Peyer's patch (tissue), 4 donors: ENCODE results near the gene GADD45G.

Experiments
- POLR2A ChIP-seq, 2 donors: fragments of 450-650 bp; IDR thresholded peaks; one replicate each; pipeline ENCODE4 v1.5.1; 2017; ENCODE audit warnings: antibody characterized with exemption in 2 of 2, mild to moderate bottlenecking in 2 of 2, moderate library complexity in 2 of 2
- TF ChIP-seq, protein P1 (sequence below), 6 experiments: fragments of 450-650 bp in 4 of 6; fragments of 200-600 bp in 2 of 6; sonication (generic) in 1 of 6; IDR thresholded peaks; one replicate each; pipeline ENCODE4 v1.5.1; 2017 to 2019; ENCODE audit warnings: antibody characterized with exemption in 6 of 6, mild to moderate bottlenecking in 3 of 6, moderate library complexity in 1 of 6

DNA sequence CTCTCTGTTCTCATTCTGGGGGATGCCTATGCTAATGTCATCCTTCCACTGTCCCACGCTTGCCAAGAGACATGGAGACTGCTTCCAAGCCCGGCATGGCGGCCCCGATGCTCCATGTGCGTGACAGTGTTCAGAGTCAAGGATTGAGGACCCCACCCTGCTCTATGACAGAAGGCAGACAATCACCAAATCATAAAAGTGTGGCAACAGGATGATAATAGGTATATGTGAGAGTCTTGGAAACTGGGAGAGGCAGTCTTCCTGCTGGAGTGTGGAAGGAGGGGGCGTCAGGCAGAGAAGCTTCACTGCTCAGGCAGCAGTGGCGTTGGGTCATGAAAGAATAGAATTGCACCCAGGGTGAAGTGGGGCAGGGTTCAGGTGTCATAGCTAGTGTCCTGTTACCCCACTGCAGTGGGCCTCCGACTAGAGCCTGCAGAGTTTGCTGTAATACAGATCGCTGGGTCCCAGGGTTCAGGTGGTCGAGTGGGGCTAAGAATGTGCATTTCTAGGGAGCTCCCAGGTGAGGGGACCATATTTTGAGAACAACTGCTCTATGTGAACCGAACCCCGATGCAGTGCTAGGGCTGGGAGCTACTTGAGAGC is 12.5 kb upstream of the GADD45G start:
- TF ChIP-seq, protein P1, sequence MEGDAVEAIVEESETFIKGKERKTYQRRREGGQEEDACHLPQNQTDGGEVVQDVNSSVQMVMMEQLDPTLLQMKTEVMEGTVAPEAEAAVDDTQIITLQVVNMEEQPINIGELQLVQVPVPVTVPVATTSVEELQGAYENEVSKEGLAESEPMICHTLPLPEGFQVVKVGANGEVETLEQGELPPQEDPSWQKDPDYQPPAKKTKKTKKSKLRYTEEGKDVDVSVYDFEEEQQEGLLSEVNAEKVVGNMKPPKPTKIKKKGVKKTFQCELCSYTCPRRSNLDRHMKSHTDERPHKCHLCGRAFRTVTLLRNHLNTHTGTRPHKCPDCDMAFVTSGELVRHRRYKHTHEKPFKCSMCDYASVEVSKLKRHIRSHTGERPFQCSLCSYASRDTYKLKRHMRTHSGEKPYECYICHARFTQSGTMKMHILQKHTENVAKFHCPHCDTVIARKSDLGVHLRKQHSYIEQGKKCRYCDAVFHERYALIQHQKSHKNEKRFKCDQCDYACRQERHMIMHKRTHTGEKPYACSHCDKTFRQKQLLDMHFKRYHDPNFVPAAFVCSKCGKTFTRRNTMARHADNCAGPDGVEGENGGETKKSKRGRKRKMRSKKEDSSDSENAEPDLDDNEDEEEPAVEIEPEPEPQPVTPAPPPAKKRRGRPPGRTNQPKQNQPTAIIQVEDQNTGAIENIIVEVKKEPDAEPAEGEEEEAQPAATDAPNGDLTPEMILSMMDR (IDR thresholded peaks at IDR 0.05) = no peak
- no peak for TF ChIP-seq POLR2A (IDR thresholded peaks at IDR 0.05)
